ENCODE results near the gene SPATA31A3.
"Not testable (repeated sequence)": the region's sequence is repeated elsewhere in the genome, so short reads cannot be mapped to it uniquely, and the experiment has no call there.

DNA sequence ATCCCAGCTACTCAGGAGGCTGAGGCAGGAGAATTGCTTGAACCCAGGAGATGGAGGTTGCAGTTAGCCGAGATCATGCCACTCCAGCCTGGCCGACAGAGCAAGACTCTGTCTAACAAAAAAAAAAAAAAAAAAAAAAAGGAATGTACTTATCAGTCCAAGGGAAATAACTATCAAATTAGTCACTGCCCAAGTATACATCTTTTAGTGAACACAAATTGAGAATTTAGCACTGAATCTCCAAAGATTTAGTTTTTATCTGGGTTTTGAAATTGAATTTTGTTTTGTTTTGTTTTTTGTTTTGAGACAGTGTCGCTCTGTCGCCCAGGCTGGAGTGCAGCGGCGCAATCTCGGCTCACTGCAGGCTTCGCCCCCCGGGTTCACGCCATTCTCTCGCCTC, 39.8 kb downstream of the SPATA31A3 start:
- TF ChIP-seq, protein P1, sequence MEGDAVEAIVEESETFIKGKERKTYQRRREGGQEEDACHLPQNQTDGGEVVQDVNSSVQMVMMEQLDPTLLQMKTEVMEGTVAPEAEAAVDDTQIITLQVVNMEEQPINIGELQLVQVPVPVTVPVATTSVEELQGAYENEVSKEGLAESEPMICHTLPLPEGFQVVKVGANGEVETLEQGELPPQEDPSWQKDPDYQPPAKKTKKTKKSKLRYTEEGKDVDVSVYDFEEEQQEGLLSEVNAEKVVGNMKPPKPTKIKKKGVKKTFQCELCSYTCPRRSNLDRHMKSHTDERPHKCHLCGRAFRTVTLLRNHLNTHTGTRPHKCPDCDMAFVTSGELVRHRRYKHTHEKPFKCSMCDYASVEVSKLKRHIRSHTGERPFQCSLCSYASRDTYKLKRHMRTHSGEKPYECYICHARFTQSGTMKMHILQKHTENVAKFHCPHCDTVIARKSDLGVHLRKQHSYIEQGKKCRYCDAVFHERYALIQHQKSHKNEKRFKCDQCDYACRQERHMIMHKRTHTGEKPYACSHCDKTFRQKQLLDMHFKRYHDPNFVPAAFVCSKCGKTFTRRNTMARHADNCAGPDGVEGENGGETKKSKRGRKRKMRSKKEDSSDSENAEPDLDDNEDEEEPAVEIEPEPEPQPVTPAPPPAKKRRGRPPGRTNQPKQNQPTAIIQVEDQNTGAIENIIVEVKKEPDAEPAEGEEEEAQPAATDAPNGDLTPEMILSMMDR (IDR thresholded peaks at IDR 0.05) = not testable (repeated sequence)
- TF ChIP-seq POLR2AphosphoS5 (IDR thresholded peaks at IDR 0.05) = not testable (repeated sequence)
